Heart right ventricle (tissue), 16 donors: ENCODE results near the gene CSRP2. TPM values are rescaled to one million over a fixed set of nuclear protein-coding genes. Genes with fewer than 3 reads are reported as not detected.

ENCODE experiments used
- ATAC-seq, 8 donors: fragments of 200-7000 bp; cut with Tn5 transposase; one replicate each; pipeline ENCODE4 v1.9.1; 2020; ENCODE audit warnings: mild to moderate bottlenecking in 8 of 8, moderate library complexity in 8 of 8, moderate number of reproducible peaks in 1 of 8
- DNase-seq, 2 donors: peaks; one replicate each; pipeline ENCODE4 v3.0.0-alpha.2; 2020
- H3K27ac ChIP-seq, 10 donors: fragments of 200-600 bp; sonication (generic) in 2 of 10; one replicate each; pipeline versions ENCODE4 v1.5.0 to v1.8.0; 2020 to 2022; ENCODE audit warnings: mild to moderate bottlenecking in 3 of 10
- H3K27me3 ChIP-seq, 7 donors: fragments of 200-600 bp; one replicate each; pipeline ENCODE4 v1.8.0; 2021 to 2022; ENCODE audit warnings: mild to moderate bottlenecking in 2 of 7
- H3K36me3 ChIP-seq, 9 donors: fragments of 200-600 bp; sonication (generic) in 1 of 9; one replicate each; pipeline versions ENCODE4 v1.5.0 to v1.8.0; 2020 to 2022; ENCODE audit warnings: mild to moderate bottlenecking in 2 of 9
- H3K4me1 ChIP-seq, 9 donors: fragments of 200-600 bp; sonication (generic) in 1 of 9; one replicate each; pipeline versions ENCODE4 v1.5.0 to v1.8.0; 2020 to 2022; ENCODE audit warnings: mild to moderate bottlenecking in 4 of 9
- H3K4me3 ChIP-seq, 10 donors: fragments of 200-600 bp; sonication (generic) in 2 of 10; one replicate each; pipeline versions ENCODE4 v1.5.0 to v1.8.0; 2020 to 2022; ENCODE audit warnings: mild to moderate bottlenecking in 7 of 10, moderate library complexity in 2 of 10
- H3K9me3 ChIP-seq, 11 donors: fragments of 200-600 bp in 10 of 11; sonication (generic) in 2 of 11; one replicate each; pipeline versions ENCODE4 v1.5.0 to v1.8.0; 2013 to 2022; ENCODE audit warnings: mild to moderate bottlenecking in 2 of 11, control low read depth in 1 of 11, moderate library complexity in 1 of 11
- CTCF ChIP-seq, 9 donors: fragments of 200-600 bp; sonication (generic) in 2 of 9; IDR thresholded peaks; one replicate each; pipeline versions ENCODE4 v1.5.0 to v1.8.0; 2021 to 2022; ENCODE audit warnings: antibody characterized with exemption in 9 of 9, mild to moderate bottlenecking in 5 of 9, moderate library complexity in 1 of 9
- WGBS, 2 donors: extraction: QIAGEN DNeasy Blood & Tissue Kit; methylation state at CpG; one replicate each; pipeline ENCODE4 v1.1.7; 2013; ENCODE audit warnings: inconsistent platforms in 1 of 2; 5-methylcytosine and 5-hydroxymethylcytosine counted together
- intact Hi-C, 10 donors: fragments of 100-400 bp; cut with DNase I; formaldehyde crosslinking; loops; one replicate each; pipeline versions ENCODE4 v1.11.1 to v1.14.2; 2022
- polyA plus RNA-seq, 2 donors: library from polyadenylated mRNA; stranded (reverse); fragments of 200-250 nt; gene quantifications; one replicate each; pipeline ENCODE4 v1.2.3, GENCODE V29; 2013
- total RNA-seq, 10 donors: library from RNA; stranded (reverse); fragmentation: NEBNext Ultra II Directional in 3 of 10; extraction: Animal tissue kit (Norgen Biotek cat#: 25700) in 3 of 10; gene quantifications; one replicate each; pipeline versions ENCODE4 v1.2.1 to v1.2.4, GENCODE V29; 2021 to 2023
- donor health status: Arrhythmogenic right ventricular cardiomyopathy.
- donor health status: ischemic (EF 13 %, LVEDD 7.1; RV severe dilation, severe dysfunction).
- donor health status: healthy with polysubstance abuse.
- donor health status: DM: no; HTN: yes; CAD: no.
- donor health status: DM: no; HTN: no; CAD: no.
- donor health status: ischemic (EF 25% LVEDD 6.9; RV normal size, moderate dysfunction).
- donor health status: ischemic (EF 25% LVEDD 5.7; RV mildly dilated, moderate dysfunction).
- donor health status: healthy.
- donor health status: DM: yes; HTN: yes; CAD: no.
- donor health status: Ischemic cardiomyopathy.
- donor health status: ischemic (EF 35%, LVEDD 5.7; RV mildly dilated, moderate dysfunction).
- donor health status: nonischemic (EF 11% LVEDD 7.7; RV severe dilation, severe dysfunction).
- donor health status: DM: yes; HTN: yes; CAD: no.
- donor health status: PGD.
- donor health status: ischemic (EF 29% LVEDD 5.4; RV normal size, mild dysfunction).
- donor health status: nonischemic (EF 23%, LVEDD 6.1; RV moderate dilation, normal function).

Gene CSRP2
- total and polyA plus RNA-seq, 12 donors, result 9.7 to 46.3 (median 21.8) TPM

GRCh38 chr12:76855271-76855670 lies 23.5 kb downstream of the CSRP2 start:
- Histone ChIP-seq H3K9me3 (peaks cover 0 to 31% (median 10%) of the 10 kb centered on the region in 11 donors), H3K4me1 (no peaks in the 10 kb centered on the region), H3K27ac (no peak overlapping the region), H3K4me3 (no peak overlapping the region), H3K36me3 (peaks cover 0 to 95% (median 22%) of the 10 kb centered on the region in 9 donors), H3K27me3 (no peaks in the 10 kb centered on the region)
- no peak for ATAC-seq
- 99% methylated on average over 4 of the region's 4 CpGs for WGBS, 2 donors
- intact Hi-C loops, result loop anchor here in 1 of 10 donors (10.0 kb wide), 1 partner anchor 160 kb away; no protein-coding TSS in a partner anchor
- DNase-seq, result no peak
- no peak for TF ChIP-seq CTCF (IDR thresholded peaks at IDR 0.05)

- DNase-seq, result no peak
- Histone ChIP-seq H3K27me3 (no peaks in the 10 kb centered on the region), H3K36me3 (peaks cover 0 to 99% (median 37%) of the 10 kb centered on the region in 9 donors), H3K4me1 (no peaks in the 10 kb centered on the region), H3K9me3 (peaks cover 0 to 28% (median 10%) of the 10 kb centered on the region in 11 donors), H3K27ac (no peak overlapping the region), H3K4me3 (no peak overlapping the region)
- WGBS, 2 donors, result 97 to 98% methylated on average over 1 of the region's 1 CpG
- intact Hi-C loops, result loop anchor here in 1 of 10 donors (10.0 kb wide), 1 partner anchor 163 kb away; no protein-coding TSS in a partner anchor
- no peak for ATAC-seq
- no peak for TF ChIP-seq CTCF (IDR thresholded peaks at IDR 0.05)
Observed at GRCh38 chr12:76852106-76852505, 26.7 kb downstream of the CSRP2 start.

- ATAC-seq (no peak), DNase-seq (no peak)
- no peak for TF ChIP-seq CTCF (IDR thresholded peaks at IDR 0.05)
- 93 to 94% methylated on average over 2 of the region's 2 CpGs for WGBS, 2 donors
- no peak overlapping the region for H3K4me3 ChIP-seq
- intact Hi-C loops, result no loop called here
- peaks cover 0 to 100% (median 30%) of the 10 kb centered on the region in 9 donors for H3K36me3 ChIP-seq
- H3K27ac ChIP-seq, result no peak overlapping the region
- H3K27me3 ChIP-seq, result no peaks in the 10 kb centered on the region
- H3K9me3 ChIP-seq, result no peaks in the 10 kb centered on the region
- H3K4me1 ChIP-seq, result no peaks in the 10 kb centered on the region
Observed at GRCh38 chr12:76848132-76848531, 30.7 kb downstream of the CSRP2 start.

GRCh38 chr12:76847260-76847659 lies 31.6 kb downstream of the CSRP2 start:
- TF ChIP-seq CTCF (IDR thresholded peaks at IDR 0.05), result no peak
- Histone ChIP-seq H3K4me1 (no peaks in the 10 kb centered on the region), H3K27me3 (no peaks in the 10 kb centered on the region), H3K27ac (no peak overlapping the region), H3K4me3 (no peak overlapping the region), H3K9me3 (no peaks in the 10 kb centered on the region), H3K36me3 (peaks cover 0 to 100% (median 30%) of the 10 kb centered on the region in 9 donors)
- DNase-seq, result no peak
- WGBS, 2 donors, result 89 to 92% methylated on average over 2 of the region's 2 CpGs
- intact Hi-C loops, result no loop called here
- no peak for ATAC-seq
